Activated CD8-positive, alpha-beta T cell treated with anti-CD3 and anti-CD28 coated beads, Interleukin-2, amount 10 ng/mL, durations not matched to agents 7 days and 5 days (primary cell): Measurements from ENCODE around the gene HPD. TPM values are rescaled to one million over a fixed set of nuclear protein-coding genes. Genes with fewer than 3 reads are reported as not detected.

Experiments
- ATAC-seq: fragments of 150-1000 bp; cut with Tn5 transposase; one replicate; pipeline ENCODE4 v1.10.0; 2021; ENCODE audit warnings: moderate library complexity
- CTCF ChIA-PET: fragments of 350-600 bp; sonication (Branson Sonifier 250); formaldehyde crosslinking; loops from one replicate; lab custom pipeline; 2021; ENCODE audit warnings: antibody characterized with exemption; lab: Charles Lee
- POLR2A ChIA-PET: fragments of 350-600 bp; sonication (Branson Sonifier 250); formaldehyde crosslinking; loops from one replicate; lab custom pipeline; 2021; ENCODE audit warnings: antibody characterized with exemption; lab: Charles Lee
- DNase-seq: peaks from one replicate; pipeline ENCODE4 v3.0.0-alpha.2; 2020
- H3K27ac Mint-ChIP-seq: one replicate; pipeline ENCODE4 v1.8.0; 2021; ENCODE audit warnings: mild to moderate bottlenecking, mixed read lengths
- H3K27me3 Mint-ChIP-seq: one replicate; pipeline ENCODE4 v1.8.0; 2021; ENCODE audit warnings: low read depth, mixed read lengths
- H3K36me3 Mint-ChIP-seq: one replicate; pipeline ENCODE4 v1.8.0; 2021; ENCODE audit warnings: low read depth, mixed read lengths
- H3K4me1 Mint-ChIP-seq: one replicate; pipeline ENCODE4 v1.8.0; 2021; ENCODE audit warnings: low read depth, mixed read lengths
- H3K4me3 Mint-ChIP-seq: one replicate; pipeline ENCODE4 v1.8.0; 2021; ENCODE audit warnings: mild to moderate bottlenecking, mixed read lengths
- H3K9me3 Mint-ChIP-seq: one replicate; pipeline ENCODE4 v1.8.0; 2022; ENCODE audit warnings: mixed read lengths; ENCODE audit not compliant: insufficient read depth
- total RNA-seq, 2 experiments: library from RNA; stranded (reverse); gene quantifications; one replicate each; pipeline ENCODE4 v1.2.3, GENCODE V29; 2021

The HPD gene
- total RNA-seq, 2 experiments from 2014 or later: not detected

GRCh38 chr12:121810234-121810817 is 48.3 kb downstream of the HPD start:
- no peak for ATAC-seq
- Mint-ChIP-seq H3K36me3 (peaks cover 63% of the 10 kb centered on the region), H3K4me3 (peak overlapping the region; percentile 12), H3K27me3 (no peaks in the 10 kb centered on the region), H3K27ac (no peak overlapping the region), H3K9me3 (no peaks in the 10 kb centered on the region), H3K4me1 (peaks cover 59% of the 10 kb centered on the region)
- ChIA-PET POLR2A (interaction anchor here (2.0 to 17.0 kb wide), 2 partner anchors 20 to 79 kb away, joined by 7 to 543 read pairs; partner anchors contain the start of genes PSMD9, RHOF and SETD1B), CTCF (interaction anchor here (1.6 to 16.5 kb wide), 7 partner anchors 19 to 120 kb away, joined by 6 to 956 read pairs (median 14); partner anchors contain the start of genes PSMD9, RHOF, SETD1B and TMEM120B)
- DNase-seq: no peak

- peaks cover 62% of the 10 kb centered on the region for H3K36me3 Mint-ChIP-seq
- no peak for DNase-seq
- H3K4me1 Mint-ChIP-seq: peaks cover 58% of the 10 kb centered on the region
Observed at GRCh38 chr12:121809712-121810116, 48.9 kb downstream of the HPD start.

GRCh38 chr12:121808623-121809022 is 50.0 kb downstream of the HPD start:
- POLR2A ChIA-PET: interaction anchor here (17.0 kb wide), 1 partner anchor 18 kb away, joined by 543 read pairs; the partner anchor contains the start of genes RHOF and SETD1B
- ATAC-seq: no peak
- no peak overlapping the region for H3K27ac Mint-ChIP-seq
- CTCF ChIA-PET: interaction anchor here (1.7 to 16.5 kb wide), 2 partner anchors 17 to 32 kb away, joined by 5 to 956 read pairs; partner anchors contain the start of genes RHOF and SETD1B
- H3K4me1 Mint-ChIP-seq: peaks cover 57% of the 10 kb centered on the region
- no peak for DNase-seq
- no peaks in the 10 kb centered on the region for H3K27me3 Mint-ChIP-seq
- peaks cover 59% of the 10 kb centered on the region for H3K36me3 Mint-ChIP-seq
- no peak overlapping the region for H3K4me3 Mint-ChIP-seq
- H3K9me3 Mint-ChIP-seq: no peaks in the 10 kb centered on the region

More at GRCh38 chr12:121809712-121810116, 48.9 kb downstream of the HPD start:
- ChIA-PET POLR2A (interaction anchor here (17.0 kb wide), 1 partner anchor 19 kb away, joined by 543 read pairs; the partner anchor contains the start of genes RHOF and SETD1B), CTCF (interaction anchor here (1.7 to 16.5 kb wide), 3 partner anchors 18 to 98 kb away, joined by 5 to 956 read pairs (median 12); partner anchors contain the start of genes RHOF, SETD1B and TMEM120B)
- Mint-ChIP-seq H3K27ac (peak overlapping the region; percentile 2), H3K27me3 (no peaks in the 10 kb centered on the region), H3K4me3 (no peak overlapping the region), H3K9me3 (no peaks in the 10 kb centered on the region)
- no peak for ATAC-seq

- Mint-ChIP-seq H3K9me3 (no peaks in the 10 kb centered on the region), H3K27ac (no peak overlapping the region), H3K36me3 (peaks cover 54% of the 10 kb centered on the region), H3K4me1 (peaks cover 48% of the 10 kb centered on the region), H3K27me3 (no peaks in the 10 kb centered on the region), H3K4me3 (peak overlapping the region; percentile 15)
- no peak for ATAC-seq
- ChIA-PET POLR2A (interaction anchor here (17.0 kb wide), 1 partner anchor 17 kb away, joined by 543 read pairs; the partner anchor contains the start of genes RHOF and SETD1B), CTCF (interaction anchor here (1.7 to 16.5 kb wide), 2 partner anchors 16 to 31 kb away, joined by 5 to 956 read pairs; partner anchors contain the start of genes RHOF and SETD1B)
- DNase-seq: no peak
Observed at GRCh38 chr12:121807642-121808347, 50.9 kb downstream of the HPD start.

GRCh38 chr12:121806546-121807423 is 51.9 kb downstream of the HPD start:
- Mint-ChIP-seq H3K36me3 (peaks cover 50% of the 10 kb centered on the region), H3K9me3 (no peaks in the 10 kb centered on the region), H3K27me3 (no peaks in the 10 kb centered on the region), H3K27ac (peak overlapping the region; percentile 84), H3K4me1 (peaks cover 43% of the 10 kb centered on the region), H3K4me3 (peak overlapping the region; percentile 96)
- ChIA-PET CTCF (interaction anchor here (1.4 to 16.5 kb wide), 2 partner anchors 15 to 30 kb away, joined by 4 to 956 read pairs; partner anchors contain the start of genes RHOF and SETD1B), POLR2A (interaction anchor here (0.7 to 17.0 kb wide), 2 partner anchors 10 to 16 kb away, joined by 3 to 543 read pairs; partner anchors contain the start of genes RHOF and SETD1B)
- DNase-seq: no peak
- ATAC-seq: no peak

- no peaks in the 10 kb centered on the region for H3K27me3 Mint-ChIP-seq
- H3K4me3 Mint-ChIP-seq: peak overlapping the region; percentile 96
- POLR2A ChIA-PET: interaction anchor here (0.7 to 17.0 kb wide), 2 partner anchors 11 to 16 kb away, joined by 3 to 543 read pairs; partner anchors contain the start of genes RHOF and SETD1B
- ATAC-seq (peak; percentile 9), DNase-seq (peak; percentile 43)
- H3K9me3 Mint-ChIP-seq: no peaks in the 10 kb centered on the region
- peak overlapping the region; percentile 84 for H3K27ac Mint-ChIP-seq
- CTCF ChIA-PET: interaction anchor here (1.4 to 16.5 kb wide), 2 partner anchors 15 to 31 kb away, joined by 4 to 956 read pairs; partner anchors contain the start of genes RHOF and SETD1B
- H3K4me1 Mint-ChIP-seq: peaks cover 37% of the 10 kb centered on the region
- peaks cover 56% of the 10 kb centered on the region for H3K36me3 Mint-ChIP-seq
Observed at GRCh38 chr12:121806009-121806545, 52.6 kb downstream of the HPD start.

GRCh38 chr12:121805171-121806008 is 53.3 kb downstream of the HPD start:
- ATAC-seq (no peak), DNase-seq (peak; percentile 38)
- H3K36me3 Mint-ChIP-seq: peaks cover 53% of the 10 kb centered on the region
- CTCF ChIA-PET: interaction anchor here (1.4 to 16.5 kb wide), 2 partner anchors 14 to 32 kb away, joined by 4 to 956 read pairs; partner anchors contain the start of genes RHOF and SETD1B
- H3K27me3 Mint-ChIP-seq: no peaks in the 10 kb centered on the region
- POLR2A ChIA-PET: interaction anchor here (17.0 kb wide), 1 partner anchor 15 kb away, joined by 543 read pairs; the partner anchor contains the start of genes RHOF and SETD1B
- H3K4me1 Mint-ChIP-seq: peaks cover 30% of the 10 kb centered on the region
- peak overlapping the region; percentile 94 for H3K27ac Mint-ChIP-seq
- H3K4me3 Mint-ChIP-seq: peak overlapping the region; percentile 96
- H3K9me3 Mint-ChIP-seq: no peaks in the 10 kb centered on the region

GRCh38 chr12:121804417-121805111 is 54.1 kb downstream of the HPD start:
- CTCF ChIA-PET: interaction anchor here (0.6 to 26.5 kb wide), 3 partner anchors 1 to 89 kb away, joined by 3 to 956 read pairs (median 956); partner anchors contain the start of genes RHOF and SETD1B
- POLR2A ChIA-PET: interaction anchor here (0.6 to 17.0 kb wide), 2 partner anchors 14 to 766 kb away, joined by 3 to 543 read pairs; partner anchors contain the start of genes OASL, RHOF and SETD1B
- peaks cover 48% of the 10 kb centered on the region for H3K36me3 Mint-ChIP-seq
- peaks cover 26% of the 10 kb centered on the region for H3K4me1 Mint-ChIP-seq
- H3K4me3 Mint-ChIP-seq: peak overlapping the region; percentile 96
- no peaks in the 10 kb centered on the region for H3K9me3 Mint-ChIP-seq
- ATAC-seq: no peak
- DNase-seq: peak; percentile 64
- peak overlapping the region; percentile 94 for H3K27ac Mint-ChIP-seq
- H3K27me3 Mint-ChIP-seq: no peaks in the 10 kb centered on the region

GRCh38 chr12:121803861-121804416 is 54.7 kb downstream of the HPD start, which contains the start of gene SETD1B:
TSS of gene SETD1B (plus strand) at chr12:121804009. CDS start at chr12:121804738, 729 bp downstream.
- peak; percentile 3 for ATAC-seq
- Mint-ChIP-seq H3K9me3 (no peaks in the 10 kb centered on the region), H3K27ac (peak within 1 kb of the TSS; percentile 98), H3K4me1 (peaks cover 25% of the 10 kb centered on the region), H3K27me3 (no peaks in the 10 kb centered on the region), H3K4me3 (peak within 1 kb of the TSS; percentile 96), H3K36me3 (peaks cover 47% of the 10 kb centered on the region)
- CTCF ChIA-PET: interaction anchor here (0.6 to 26.5 kb wide), 3 partner anchors 2 to 89 kb away, joined by 3 to 956 read pairs (median 956); partner anchors contain the start of genes RHOF and SETD1B
- POLR2A ChIA-PET: interaction anchor here (0.6 to 26.9 kb wide), 3 partner anchors 1 to 765 kb away, joined by 3 to 543 read pairs (median 543); partner anchors contain the start of genes OASL, RHOF and SETD1B
- peak; percentile 69 for DNase-seq
